WTC11 (cell line): ENCODE data around the gene ITPR2.

Experiments
- NR3C1 ChIP-seq: sonication (generic); formaldehyde crosslinking; conservative IDR thresholded peaks from 2 replicates; pipeline ENCODE4 v1.8.1; 2023; ENCODE audit warnings: low read depth, mild to moderate bottlenecking, missing genetic modification reagents
- TF ChIP-seq, protein P1 (sequence below): sonication (generic); formaldehyde crosslinking; IDR thresholded peaks from 2 replicates; pipeline ENCODE4 v1.8.0; 2022; ENCODE audit warnings: mild to moderate bottlenecking, missing genetic modification reagents
- TF ChIP-seq, protein P2 (sequence below): fragments of 200-600 bp; IDR thresholded peaks from 2 replicates; pipeline ENCODE4 v1.8.0; 2022; ENCODE audit warnings: antibody characterized with exemption
- TF ChIP-seq, protein P3 (sequence below): sonication (generic); formaldehyde crosslinking; conservative IDR thresholded peaks from 2 replicates; pipeline ENCODE4 v1.8.1; 2023; ENCODE audit warnings: mild to moderate bottlenecking, low read depth, missing genetic modification reagents, moderate library complexity
- TF ChIP-seq, protein P4 (sequence below): sonication (generic); formaldehyde crosslinking; IDR thresholded peaks from 2 replicates; pipeline ENCODE4 v1.8.0; 2023; ENCODE audit warnings: missing genetic modification reagents

DNA sequence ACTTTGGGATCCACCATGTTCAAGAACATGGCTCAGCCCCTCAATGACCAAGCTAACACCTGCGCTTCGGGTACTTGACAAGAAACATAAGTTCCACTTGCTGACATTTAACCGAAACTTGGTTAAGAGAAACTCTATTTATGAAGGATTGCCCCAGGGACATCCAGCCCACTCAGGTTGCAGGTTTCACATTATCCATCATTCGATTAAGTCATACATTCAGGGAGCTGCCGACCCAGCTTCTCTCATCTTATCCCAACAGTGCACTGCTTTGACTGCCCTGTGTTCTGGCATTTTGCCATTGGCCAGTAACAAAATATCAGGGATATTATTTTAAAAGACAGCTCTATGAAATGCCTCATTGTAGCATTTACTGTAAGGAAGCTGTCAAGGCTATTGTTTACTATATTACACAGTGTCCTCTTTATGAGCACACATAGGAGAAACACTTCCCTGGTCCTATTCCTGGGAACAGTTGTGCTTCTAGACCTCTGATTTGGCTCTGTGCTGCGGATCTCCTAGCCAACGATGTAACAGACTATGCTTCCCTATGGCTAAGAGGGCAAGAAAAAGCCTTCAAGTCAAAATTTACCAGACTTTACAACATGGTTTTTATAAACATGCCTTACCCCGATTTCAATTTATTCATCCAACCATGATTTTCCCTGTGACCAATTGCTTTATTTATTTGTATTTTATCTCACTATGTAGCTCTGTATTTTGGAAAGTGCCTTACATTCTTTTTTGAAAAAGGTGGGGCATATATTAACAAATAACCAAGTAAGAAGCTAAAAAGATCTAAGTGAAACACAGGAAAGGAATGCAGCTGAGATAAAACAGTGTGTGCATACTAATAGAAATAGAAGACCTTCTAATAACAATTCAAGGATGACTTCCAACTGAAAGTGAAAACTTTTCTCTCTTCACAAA lies 109.3 kb downstream of the ITPR2 start:
- TF ChIP-seq, protein P1, sequence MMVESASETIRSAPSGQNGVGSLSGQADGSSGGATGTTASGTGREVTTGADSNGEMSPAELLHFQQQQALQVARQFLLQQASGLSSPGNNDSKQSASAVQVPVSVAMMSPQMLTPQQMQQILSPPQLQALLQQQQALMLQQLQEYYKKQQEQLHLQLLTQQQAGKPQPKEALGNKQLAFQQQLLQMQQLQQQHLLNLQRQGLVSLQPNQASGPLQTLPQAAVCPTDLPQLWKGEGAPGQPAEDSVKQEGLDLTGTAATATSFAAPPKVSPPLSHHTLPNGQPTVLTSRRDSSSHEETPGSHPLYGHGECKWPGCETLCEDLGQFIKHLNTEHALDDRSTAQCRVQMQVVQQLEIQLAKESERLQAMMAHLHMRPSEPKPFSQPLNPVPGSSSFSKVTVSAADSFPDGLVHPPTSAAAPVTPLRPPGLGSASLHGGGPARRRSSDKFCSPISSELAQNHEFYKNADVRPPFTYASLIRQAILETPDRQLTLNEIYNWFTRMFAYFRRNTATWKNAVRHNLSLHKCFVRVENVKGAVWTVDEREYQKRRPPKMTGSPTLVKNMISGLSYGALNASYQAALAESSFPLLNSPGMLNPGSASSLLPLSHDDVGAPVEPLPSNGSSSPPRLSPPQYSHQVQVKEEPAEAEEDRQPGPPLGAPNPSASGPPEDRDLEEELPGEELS (CRISPR knock-in tag), result no peak
- TF ChIP-seq, protein P2, sequence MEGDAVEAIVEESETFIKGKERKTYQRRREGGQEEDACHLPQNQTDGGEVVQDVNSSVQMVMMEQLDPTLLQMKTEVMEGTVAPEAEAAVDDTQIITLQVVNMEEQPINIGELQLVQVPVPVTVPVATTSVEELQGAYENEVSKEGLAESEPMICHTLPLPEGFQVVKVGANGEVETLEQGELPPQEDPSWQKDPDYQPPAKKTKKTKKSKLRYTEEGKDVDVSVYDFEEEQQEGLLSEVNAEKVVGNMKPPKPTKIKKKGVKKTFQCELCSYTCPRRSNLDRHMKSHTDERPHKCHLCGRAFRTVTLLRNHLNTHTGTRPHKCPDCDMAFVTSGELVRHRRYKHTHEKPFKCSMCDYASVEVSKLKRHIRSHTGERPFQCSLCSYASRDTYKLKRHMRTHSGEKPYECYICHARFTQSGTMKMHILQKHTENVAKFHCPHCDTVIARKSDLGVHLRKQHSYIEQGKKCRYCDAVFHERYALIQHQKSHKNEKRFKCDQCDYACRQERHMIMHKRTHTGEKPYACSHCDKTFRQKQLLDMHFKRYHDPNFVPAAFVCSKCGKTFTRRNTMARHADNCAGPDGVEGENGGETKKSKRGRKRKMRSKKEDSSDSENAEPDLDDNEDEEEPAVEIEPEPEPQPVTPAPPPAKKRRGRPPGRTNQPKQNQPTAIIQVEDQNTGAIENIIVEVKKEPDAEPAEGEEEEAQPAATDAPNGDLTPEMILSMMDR, result no peak
- TF ChIP-seq NR3C1 (CRISPR knock-in tag), result no peak
- TF ChIP-seq, protein P3, sequence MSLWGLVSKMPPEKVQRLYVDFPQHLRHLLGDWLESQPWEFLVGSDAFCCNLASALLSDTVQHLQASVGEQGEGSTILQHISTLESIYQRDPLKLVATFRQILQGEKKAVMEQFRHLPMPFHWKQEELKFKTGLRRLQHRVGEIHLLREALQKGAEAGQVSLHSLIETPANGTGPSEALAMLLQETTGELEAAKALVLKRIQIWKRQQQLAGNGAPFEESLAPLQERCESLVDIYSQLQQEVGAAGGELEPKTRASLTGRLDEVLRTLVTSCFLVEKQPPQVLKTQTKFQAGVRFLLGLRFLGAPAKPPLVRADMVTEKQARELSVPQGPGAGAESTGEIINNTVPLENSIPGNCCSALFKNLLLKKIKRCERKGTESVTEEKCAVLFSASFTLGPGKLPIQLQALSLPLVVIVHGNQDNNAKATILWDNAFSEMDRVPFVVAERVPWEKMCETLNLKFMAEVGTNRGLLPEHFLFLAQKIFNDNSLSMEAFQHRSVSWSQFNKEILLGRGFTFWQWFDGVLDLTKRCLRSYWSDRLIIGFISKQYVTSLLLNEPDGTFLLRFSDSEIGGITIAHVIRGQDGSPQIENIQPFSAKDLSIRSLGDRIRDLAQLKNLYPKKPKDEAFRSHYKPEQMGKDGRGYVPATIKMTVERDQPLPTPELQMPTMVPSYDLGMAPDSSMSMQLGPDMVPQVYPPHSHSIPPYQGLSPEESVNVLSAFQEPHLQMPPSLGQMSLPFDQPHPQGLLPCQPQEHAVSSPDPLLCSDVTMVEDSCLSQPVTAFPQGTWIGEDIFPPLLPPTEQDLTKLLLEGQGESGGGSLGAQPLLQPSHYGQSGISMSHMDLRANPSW (CRISPR knock-in tag), result no peak
- TF ChIP-seq, protein P4, sequence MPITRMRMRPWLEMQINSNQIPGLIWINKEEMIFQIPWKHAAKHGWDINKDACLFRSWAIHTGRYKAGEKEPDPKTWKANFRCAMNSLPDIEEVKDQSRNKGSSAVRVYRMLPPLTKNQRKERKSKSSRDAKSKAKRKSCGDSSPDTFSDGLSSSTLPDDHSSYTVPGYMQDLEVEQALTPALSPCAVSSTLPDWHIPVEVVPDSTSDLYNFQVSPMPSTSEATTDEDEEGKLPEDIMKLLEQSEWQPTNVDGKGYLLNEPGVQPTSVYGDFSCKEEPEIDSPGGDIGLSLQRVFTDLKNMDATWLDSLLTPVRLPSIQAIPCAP (CRISPR knock-in tag), result no peak
